SK-N-SH treated with all-trans-retinoic acid at 6 μM for 48 hours (cell line): ENCODE results near the gene DDHD1.

ENCODE experiments used
- GLIS3 ChIP-seq: fragments of 250-450 bp; sonication (Bioruptor Pico); IDR thresholded peaks from 2 replicates; pipeline ENCODE4 v1.5.0; 2020; ENCODE audit warnings: mild to moderate bottlenecking, moderate library complexity
- ISL1 ChIP-seq: fragments of 250-450 bp; sonication (Bioruptor Pico); IDR thresholded peaks from 2 replicates; pipeline ENCODE4 v2.1.2; 2022; ENCODE audit warnings: mild to moderate bottlenecking, moderate library complexity
- PPARA ChIP-seq: fragments of 250-450 bp; sonication (Bioruptor Pico); IDR thresholded peaks from 2 replicates; pipeline ENCODE4 v1.5.0; 2020; ENCODE audit warnings: mild to moderate bottlenecking, borderline replicate concordance
- RARB ChIP-seq: fragments of 250-450 bp; sonication (Bioruptor Pico); IDR thresholded peaks from 2 replicates; pipeline ENCODE4 v1.8.0; 2021; ENCODE audit warnings: mild to moderate bottlenecking, moderate library complexity
- TCF4 ChIP-seq: fragments of 250-450 bp; sonication (Bioruptor Pico); IDR thresholded peaks from 2 replicates; pipeline ENCODE4 v1.8.0; 2021; ENCODE audit warnings: mild to moderate bottlenecking, moderate library complexity, borderline replicate concordance
- ZC3H10 ChIP-seq: fragments of 250-450 bp; sonication (Bioruptor Pico); IDR thresholded peaks from 2 replicates; pipeline ENCODE4 v1.5.1; 2021; ENCODE audit warnings: mild to moderate bottlenecking, moderate library complexity
- ZFP3 ChIP-seq: fragments of 250-450 bp; sonication (Bioruptor Pico); IDR thresholded peaks from 2 replicates; pipeline ENCODE4 v1.5.0; 2020; ENCODE audit warnings: mild to moderate bottlenecking, moderate library complexity
- ZFP30 ChIP-seq: fragments of 450-650 bp; formaldehyde crosslinking; IDR thresholded peaks from 2 replicates; pipeline ENCODE4 v1.5.0; 2022; ENCODE audit warnings: mild to moderate bottlenecking, moderate library complexity
- ZNF565 ChIP-seq: fragments of 450-650 bp; formaldehyde crosslinking; conservative IDR thresholded peaks from 2 replicates; pipeline ENCODE4 v1.5.0; 2020; ENCODE audit warnings: low read depth, mild to moderate bottlenecking, moderate library complexity
- TF ChIP-seq, protein P1 (sequence below): fragments of 250-450 bp; sonication (Bioruptor Pico); IDR thresholded peaks from 2 replicates; pipeline ENCODE4 v1.8.0; 2020; ENCODE audit warnings: mild to moderate bottlenecking, moderate library complexity, borderline replicate concordance
- TF ChIP-seq, protein P2 (sequence below): fragments of 250-450 bp; sonication (Bioruptor Pico); IDR thresholded peaks from 2 replicates; pipeline ENCODE4 v1.5.1; 2020; ENCODE audit warnings: low read depth, mild to moderate bottlenecking, moderate library complexity
- TF ChIP-seq, protein P3 (sequence below): fragments of 250-450 bp; sonication (Bioruptor Pico); IDR thresholded peaks from 2 replicates; pipeline ENCODE4 v1.5.0; 2020; ENCODE audit warnings: mild to moderate bottlenecking, moderate library complexity
- TF ChIP-seq, protein P4 (sequence below): fragments of 250-450 bp; sonication (Bioruptor Pico); IDR thresholded peaks from 2 replicates; pipeline ENCODE4 v1.8.0; 2021; ENCODE audit warnings: low read depth, mild to moderate bottlenecking, moderate library complexity, borderline replicate concordance

DNA sequence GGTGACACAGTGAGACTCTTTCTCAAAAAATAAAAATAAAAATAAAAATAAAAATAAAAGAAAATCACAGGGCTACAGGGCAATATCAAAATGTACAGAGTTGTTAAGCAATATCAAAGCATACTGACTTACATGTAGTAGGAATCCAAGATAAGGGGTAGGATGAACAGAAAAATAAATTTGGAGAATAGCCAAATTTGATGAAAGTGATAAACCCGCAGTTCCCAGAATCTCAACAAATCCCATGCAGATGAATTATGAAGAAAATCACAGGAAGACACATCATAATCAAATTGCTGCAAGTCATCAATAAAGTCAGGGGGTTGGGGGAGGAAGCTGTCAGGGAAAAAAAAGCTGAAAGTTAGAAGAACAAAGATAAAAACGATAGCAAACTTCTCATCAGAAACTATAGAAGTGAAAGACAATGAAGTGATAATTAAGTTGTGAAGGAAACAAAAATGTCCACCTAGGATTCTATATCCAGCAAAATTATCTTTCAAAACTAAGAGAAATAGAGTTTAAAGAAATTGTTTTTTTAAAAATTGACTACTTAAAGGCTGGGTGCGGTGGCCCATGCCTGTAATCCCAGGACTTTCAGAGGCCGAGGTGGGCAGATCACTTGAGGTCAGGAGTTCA lies 15.4 kb downstream of the DDHD1 start:
- no peak for TF ChIP-seq RARB (CRISPR knock-in tag)
- TF ChIP-seq, protein P1, sequence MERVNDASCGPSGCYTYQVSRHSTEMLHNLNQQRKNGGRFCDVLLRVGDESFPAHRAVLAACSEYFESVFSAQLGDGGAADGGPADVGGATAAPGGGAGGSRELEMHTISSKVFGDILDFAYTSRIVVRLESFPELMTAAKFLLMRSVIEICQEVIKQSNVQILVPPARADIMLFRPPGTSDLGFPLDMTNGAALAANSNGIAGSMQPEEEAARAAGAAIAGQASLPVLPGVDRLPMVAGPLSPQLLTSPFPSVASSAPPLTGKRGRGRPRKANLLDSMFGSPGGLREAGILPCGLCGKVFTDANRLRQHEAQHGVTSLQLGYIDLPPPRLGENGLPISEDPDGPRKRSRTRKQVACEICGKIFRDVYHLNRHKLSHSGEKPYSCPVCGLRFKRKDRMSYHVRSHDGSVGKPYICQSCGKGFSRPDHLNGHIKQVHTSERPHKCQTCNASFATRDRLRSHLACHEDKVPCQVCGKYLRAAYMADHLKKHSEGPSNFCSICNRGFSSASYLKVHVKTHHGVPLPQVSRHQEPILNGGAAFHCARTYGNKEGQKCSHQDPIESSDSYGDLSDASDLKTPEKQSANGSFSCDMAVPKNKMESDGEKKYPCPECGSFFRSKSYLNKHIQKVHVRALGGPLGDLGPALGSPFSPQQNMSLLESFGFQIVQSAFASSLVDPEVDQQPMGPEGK (CRISPR knock-in tag): no peak
- TF ChIP-seq, protein P2, sequence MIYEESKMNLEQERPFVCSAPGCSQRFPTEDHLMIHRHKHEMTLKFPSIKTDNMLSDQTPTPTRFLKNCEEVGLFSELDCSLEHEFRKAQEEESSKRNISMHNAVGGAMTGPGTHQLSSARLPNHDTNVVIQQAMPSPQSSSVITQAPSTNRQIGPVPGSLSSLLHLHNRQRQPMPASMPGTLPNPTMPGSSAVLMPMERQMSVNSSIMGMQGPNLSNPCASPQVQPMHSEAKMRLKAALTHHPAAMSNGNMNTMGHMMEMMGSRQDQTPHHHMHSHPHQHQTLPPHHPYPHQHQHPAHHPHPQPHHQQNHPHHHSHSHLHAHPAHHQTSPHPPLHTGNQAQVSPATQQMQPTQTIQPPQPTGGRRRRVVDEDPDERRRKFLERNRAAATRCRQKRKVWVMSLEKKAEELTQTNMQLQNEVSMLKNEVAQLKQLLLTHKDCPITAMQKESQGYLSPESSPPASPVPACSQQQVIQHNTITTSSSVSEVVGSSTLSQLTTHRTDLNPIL (CRISPR knock-in tag): no peak
- TF ChIP-seq ZFP3 (CRISPR knock-in tag): no peak
- TF ChIP-seq TCF4 (CRISPR knock-in tag): no peak
- no peak for TF ChIP-seq ISL1 (CRISPR knock-in tag)
- TF ChIP-seq, protein P3, sequence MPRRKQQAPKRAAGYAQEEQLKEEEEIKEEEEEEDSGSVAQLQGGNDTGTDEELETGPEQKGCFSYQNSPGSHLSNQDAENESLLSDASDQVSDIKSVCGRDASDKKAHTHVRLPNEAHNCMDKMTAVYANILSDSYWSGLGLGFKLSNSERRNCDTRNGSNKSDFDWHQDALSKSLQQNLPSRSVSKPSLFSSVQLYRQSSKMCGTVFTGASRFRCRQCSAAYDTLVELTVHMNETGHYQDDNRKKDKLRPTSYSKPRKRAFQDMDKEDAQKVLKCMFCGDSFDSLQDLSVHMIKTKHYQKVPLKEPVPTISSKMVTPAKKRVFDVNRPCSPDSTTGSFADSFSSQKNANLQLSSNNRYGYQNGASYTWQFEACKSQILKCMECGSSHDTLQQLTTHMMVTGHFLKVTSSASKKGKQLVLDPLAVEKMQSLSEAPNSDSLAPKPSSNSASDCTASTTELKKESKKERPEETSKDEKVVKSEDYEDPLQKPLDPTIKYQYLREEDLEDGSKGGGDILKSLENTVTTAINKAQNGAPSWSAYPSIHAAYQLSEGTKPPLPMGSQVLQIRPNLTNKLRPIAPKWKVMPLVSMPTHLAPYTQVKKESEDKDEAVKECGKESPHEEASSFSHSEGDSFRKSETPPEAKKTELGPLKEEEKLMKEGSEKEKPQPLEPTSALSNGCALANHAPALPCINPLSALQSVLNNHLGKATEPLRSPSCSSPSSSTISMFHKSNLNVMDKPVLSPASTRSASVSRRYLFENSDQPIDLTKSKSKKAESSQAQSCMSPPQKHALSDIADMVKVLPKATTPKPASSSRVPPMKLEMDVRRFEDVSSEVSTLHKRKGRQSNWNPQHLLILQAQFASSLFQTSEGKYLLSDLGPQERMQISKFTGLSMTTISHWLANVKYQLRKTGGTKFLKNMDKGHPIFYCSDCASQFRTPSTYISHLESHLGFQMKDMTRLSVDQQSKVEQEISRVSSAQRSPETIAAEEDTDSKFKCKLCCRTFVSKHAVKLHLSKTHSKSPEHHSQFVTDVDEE: no peak
- TF ChIP-seq PPARA: no peak
- TF ChIP-seq GLIS3 (CRISPR knock-in tag): no peak
- no peak for TF ChIP-seq ZC3H10 (CRISPR knock-in tag)
- no peak for TF ChIP-seq ZFP30 (CRISPR knock-in tag)
- TF ChIP-seq, protein P4, sequence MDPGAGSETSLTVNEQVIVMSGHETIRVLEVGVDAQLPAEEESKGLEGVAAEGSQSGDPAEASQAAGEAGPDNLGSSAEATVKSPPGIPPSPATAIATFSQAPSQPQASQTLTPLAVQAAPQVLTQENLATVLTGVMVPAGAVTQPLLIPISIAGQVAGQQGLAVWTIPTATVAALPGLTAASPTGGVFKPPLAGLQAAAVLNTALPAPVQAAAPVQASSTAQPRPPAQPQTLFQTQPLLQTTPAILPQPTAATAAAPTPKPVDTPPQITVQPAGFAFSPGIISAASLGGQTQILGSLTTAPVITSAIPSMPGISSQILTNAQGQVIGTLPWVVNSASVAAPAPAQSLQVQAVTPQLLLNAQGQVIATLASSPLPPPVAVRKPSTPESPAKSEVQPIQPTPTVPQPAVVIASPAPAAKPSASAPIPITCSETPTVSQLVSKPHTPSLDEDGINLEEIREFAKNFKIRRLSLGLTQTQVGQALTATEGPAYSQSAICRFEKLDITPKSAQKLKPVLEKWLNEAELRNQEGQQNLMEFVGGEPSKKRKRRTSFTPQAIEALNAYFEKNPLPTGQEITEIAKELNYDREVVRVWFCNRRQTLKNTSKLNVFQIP (CRISPR knock-in tag): no peak
- no peak for TF ChIP-seq ZNF565 (CRISPR knock-in tag)
